Keratinocyte (primary cell): ENCODE results near the gene DESI2.

Source experiments
- CTCF ChIP-seq, 3 experiments: IDR thresholded peaks in 1 of 3; conservative IDR thresholded peaks in 1 of 3; optimal IDR thresholded peaks in 1 of 3; 2 replicates in 2 of 3; 3 replicates in 1 of 3; pipeline versions ENCODE3 to v1.5.1; 2011; ENCODE audit warnings: low read length in 3 of 3, mild to moderate bottlenecking in 3 of 3, moderate library complexity in 2 of 3, control low read depth in 1 of 3, inconsistent platforms in 1 of 3; ENCODE audit not compliant: insufficient read depth in 2 of 3; ENCODE audit errors: extremely low read depth in 1 of 3
- EZH2 ChIP-seq: IDR thresholded peaks from one replicate; pipeline ENCODE4 v1.6.1; 2012; ENCODE audit warnings: inconsistent platforms, mild to moderate bottlenecking, low read length, moderate library complexity

GRCh38 chr1:244634546-244634945, 18.4 kb upstream of the DESI2 start:
- TF ChIP-seq CTCF (optimal IDR thresholded peaks at IDR 0.05 in 1 of 3, IDR thresholded peaks at IDR 0.05 in 1 of 3, conservative IDR thresholded peaks at IDR 0.05 in 1 of 3; ENCODE audit: extremely low read depth in 1 of 3, insufficient read depth in 2 of 3, low read length in 3 of 3) = no peak
- TF ChIP-seq EZH2 = no peak
